Fibroblast of villous mesenchyme (primary cell): ENCODE results near the gene P2RY8. TPM values are rescaled to one million over a fixed set of nuclear protein-coding genes. Genes with fewer than 3 reads are reported as not detected.

Experiments
- DNase-seq: peaks from one replicate; pipeline ENCODE4 v3.0.0-alpha.2; 2010; ENCODE audit warnings: low read depth
- H3K4me3 ChIP-seq: 2 replicates; pipeline ENCODE4 v1.5.1; 2011; ENCODE audit warnings: low read depth, mild to moderate bottlenecking, low read length
- CTCF ChIP-seq: IDR thresholded peaks from 2 replicates; pipeline ENCODE4 v1.5.1; 2012; ENCODE audit warnings: low read depth, mild to moderate bottlenecking, low read length; ENCODE audit not compliant: insufficient read depth
- total RNA-seq: library from RNA; depleted of rRNA; stranded (reverse); fragments of >200 nt; gene quantifications from 2 replicates; pipeline ENCODE4 v1.2.3, GENCODE V29; 2012

P2RY8 gene
- not detected in 2 replicates for total RNA-seq

GRCh38 chrX:1537031-1537715 is at the start of gene P2RY8:
TSS of gene P2RY8 (minus strand) at chrX:1537185. CDS start at chrX:1466558, 70,627 bp downstream.
- TF ChIP-seq CTCF, result no peak
- no peak within 1 kb of the TSS for H3K4me3 ChIP-seq
- peak; percentile 16 for DNase-seq

- TF ChIP-seq CTCF, result no peak
- no peak overlapping the region for H3K4me3 ChIP-seq
- no peak for DNase-seq
Measured at GRCh38 chrX:1584237-1585011, 47.4 kb upstream of the P2RY8 start.

- no peak for TF ChIP-seq CTCF
Measured at GRCh38 chrX:1582686-1583437, 45.9 kb upstream of the P2RY8 start.

GRCh38 chrX:1581132-1581531 is 44.1 kb upstream of the P2RY8 start:
- H3K4me3 ChIP-seq, result no peak overlapping the region
- peak; percentile 85 for TF ChIP-seq CTCF
- DNase-seq, result peak; percentile 35

More at GRCh38 chrX:1582686-1583437, 45.9 kb upstream of the P2RY8 start:
- peak; percentile 19 for DNase-seq
- no peak overlapping the region for H3K4me3 ChIP-seq

- H3K4me3 ChIP-seq, result no peak overlapping the region
- no peak for TF ChIP-seq CTCF
- no peak for DNase-seq
Measured at GRCh38 chrX:1578511-1579173, 41.7 kb upstream of the P2RY8 start.

- no peak overlapping the region for H3K4me3 ChIP-seq
- no peak for TF ChIP-seq CTCF
- DNase-seq, result no peak
Measured at GRCh38 chrX:1577845-1578244, 40.9 kb upstream of the P2RY8 start.
